ENCODE results near the gene PRDM1.

The PRDM1 gene

DNA sequence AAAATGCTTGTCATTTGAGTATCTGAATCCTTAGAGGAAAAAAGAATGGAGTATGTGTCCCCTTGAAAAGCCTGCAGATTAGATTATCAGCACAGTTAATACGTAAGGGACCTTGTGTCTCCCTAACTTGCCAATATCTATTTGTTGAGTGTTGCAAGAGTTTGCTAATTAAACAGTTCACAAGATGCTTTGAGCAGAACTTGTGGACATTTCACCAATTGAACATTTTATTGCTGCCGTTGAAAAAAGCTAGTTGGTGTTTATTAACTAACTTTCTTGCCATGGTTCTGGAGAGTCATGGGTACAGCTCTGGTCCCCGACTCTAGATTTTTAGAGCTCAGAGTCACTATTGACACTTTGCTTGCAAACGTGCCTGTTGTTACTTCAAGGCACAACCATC lies 30.6 kb upstream of the PRDM1 start:
- FAIRE-seq (no peak), DNase-seq (ENCODE audit: insufficient read length) (no peak)
- no peak for TF ChIP-seq POLR2AphosphoS5 (IDR thresholded peaks at IDR 0.05; ENCODE audit: low read depth, low read length)
- no peak for TF ChIP-seq POLR2A (IDR thresholded peaks at IDR 0.05; ENCODE audit: low read depth, low read length)
- no peak for TF ChIP-seq TAF1 (IDR thresholded peaks at IDR 0.05; ENCODE audit: borderline replicate concordance, low read depth, low read length)

DNA sequence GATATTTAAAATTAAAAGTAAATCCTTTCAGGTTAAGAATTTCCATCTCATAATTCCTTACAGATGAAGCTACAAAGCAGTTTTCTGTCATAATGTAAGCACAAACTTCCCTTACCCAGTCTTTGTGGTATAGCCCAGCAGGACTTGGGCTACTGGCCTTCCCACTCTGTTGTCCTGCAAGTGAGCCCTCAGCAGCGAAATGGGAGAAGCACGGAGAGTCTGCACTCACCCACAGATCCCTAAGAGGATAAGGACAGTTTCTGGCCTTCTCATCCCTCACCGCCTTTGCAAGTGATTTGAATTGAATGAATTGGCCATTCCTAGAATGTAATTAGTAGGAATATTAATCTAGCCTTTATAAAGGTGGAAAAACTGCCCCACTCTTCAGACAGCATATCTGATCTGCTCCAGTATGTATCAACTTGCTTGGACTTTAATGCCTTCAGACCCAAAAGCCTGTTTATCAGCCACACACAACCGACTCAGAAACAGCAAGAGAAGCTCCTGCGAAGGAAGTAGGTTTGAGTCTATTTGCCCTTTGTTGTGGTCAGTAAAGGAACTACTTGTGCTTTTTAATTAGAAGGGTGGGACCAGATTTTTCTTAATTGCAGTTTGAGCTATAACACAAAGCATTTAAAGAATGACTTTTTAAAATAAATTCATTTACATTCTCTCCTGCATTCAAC lies 29.9 kb upstream of the PRDM1 start:
- TF ChIP-seq POLR2A (IDR thresholded peaks at IDR 0.05; ENCODE audit: low read depth, low read length): no peak
- no peak for TF ChIP-seq POLR2AphosphoS5 (IDR thresholded peaks at IDR 0.05; ENCODE audit: low read depth, low read length)
- TF ChIP-seq TAF1 (IDR thresholded peaks at IDR 0.05; ENCODE audit: borderline replicate concordance, low read depth, low read length): no peak
- DNase-seq (ENCODE audit: insufficient read length) (no peak), FAIRE-seq (no peak)

DNA sequence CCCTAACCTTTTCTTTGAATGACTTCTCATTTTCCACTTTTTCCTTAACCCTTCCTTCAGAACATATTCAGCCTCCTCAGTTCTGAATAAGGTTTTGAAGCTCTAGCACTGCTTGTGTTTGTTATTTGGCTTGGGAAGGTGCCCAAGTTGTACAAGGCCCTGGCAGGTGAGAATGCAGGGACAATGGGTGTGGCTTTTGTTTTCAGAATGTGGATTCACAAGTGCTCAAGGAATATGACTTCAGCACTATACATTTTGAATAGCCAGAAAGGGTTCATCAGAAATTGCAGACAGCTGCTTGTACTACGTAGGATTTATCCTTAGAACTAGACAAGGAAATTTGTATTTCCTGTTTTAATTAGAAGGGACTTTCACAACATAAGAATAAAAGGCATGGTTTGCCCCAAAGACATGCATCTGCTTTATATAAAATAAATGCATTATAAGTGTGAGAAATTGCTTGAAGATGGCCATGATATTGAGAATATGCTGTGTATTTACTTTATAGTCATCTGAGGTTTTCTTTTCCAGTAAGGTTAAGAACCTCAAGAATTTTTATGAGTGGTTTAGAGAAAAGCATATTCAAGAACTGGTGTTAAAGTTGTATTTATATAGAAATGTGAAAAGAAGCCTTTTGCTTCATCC lies 29.3 kb upstream of the PRDM1 start:
- TF ChIP-seq POLR2A (IDR thresholded peaks at IDR 0.05; ENCODE audit: low read depth, low read length): no peak
- FAIRE-seq (no peak), DNase-seq (ENCODE audit: insufficient read length) (no peak)

DNA sequence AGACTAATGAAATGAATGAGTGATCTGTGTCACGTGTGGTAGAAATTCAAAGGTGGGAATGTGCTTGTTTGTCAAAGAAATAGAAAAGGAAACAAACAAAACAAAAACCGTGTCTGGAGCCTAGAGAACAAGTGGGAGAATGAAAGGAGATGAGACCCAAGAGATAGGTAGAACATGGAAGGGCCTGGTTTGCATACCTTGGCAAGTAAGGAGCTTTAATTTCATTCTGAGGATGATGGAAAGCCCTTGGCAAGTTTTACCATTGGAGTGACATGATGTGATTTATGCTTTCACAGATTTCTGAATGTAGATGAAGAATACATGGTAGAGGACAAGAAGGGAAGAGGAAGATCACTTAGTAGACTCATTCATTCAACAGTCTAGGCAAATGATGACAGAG lies 26.8 kb upstream of the PRDM1 start:
- TF ChIP-seq TAF1 (IDR thresholded peaks at IDR 0.05; ENCODE audit: borderline replicate concordance, low read depth, low read length) (no peak), POLR2AphosphoS5 (IDR thresholded peaks at IDR 0.05; ENCODE audit: low read depth, low read length) (no peak), POLR2A (IDR thresholded peaks at IDR 0.05; ENCODE audit: low read depth, low read length) (no peak)
- FAIRE-seq: no peak
- no peak for DNase-seq (ENCODE audit: insufficient read length)

DNA sequence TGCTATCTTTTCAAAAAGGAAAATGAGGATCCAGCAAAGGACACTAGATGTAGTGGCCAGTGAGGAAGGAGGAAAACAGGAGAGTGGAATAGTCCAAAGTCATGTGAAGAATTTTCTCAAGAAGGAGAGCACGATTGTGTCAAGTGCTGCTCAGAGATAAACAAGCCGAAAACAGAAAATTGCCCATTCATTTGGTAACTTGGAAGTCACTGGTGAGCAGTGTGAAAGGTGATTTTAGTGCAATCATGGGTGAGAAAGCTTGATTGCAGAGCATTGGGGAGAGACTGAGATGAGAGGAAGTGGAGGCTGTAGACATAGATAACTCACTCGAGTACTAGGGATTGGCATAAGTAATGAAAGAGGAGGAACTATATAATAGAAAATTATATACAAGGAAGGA lies 26.0 kb upstream of the PRDM1 start:
- no peak for TF ChIP-seq TAF1 (IDR thresholded peaks at IDR 0.05; ENCODE audit: borderline replicate concordance, low read depth, low read length)
- no peak for TF ChIP-seq POLR2AphosphoS5 (IDR thresholded peaks at IDR 0.05; ENCODE audit: low read depth, low read length)
- no peak for TF ChIP-seq POLR2A (IDR thresholded peaks at IDR 0.05; ENCODE audit: low read depth, low read length)
- no peak for FAIRE-seq

DNA sequence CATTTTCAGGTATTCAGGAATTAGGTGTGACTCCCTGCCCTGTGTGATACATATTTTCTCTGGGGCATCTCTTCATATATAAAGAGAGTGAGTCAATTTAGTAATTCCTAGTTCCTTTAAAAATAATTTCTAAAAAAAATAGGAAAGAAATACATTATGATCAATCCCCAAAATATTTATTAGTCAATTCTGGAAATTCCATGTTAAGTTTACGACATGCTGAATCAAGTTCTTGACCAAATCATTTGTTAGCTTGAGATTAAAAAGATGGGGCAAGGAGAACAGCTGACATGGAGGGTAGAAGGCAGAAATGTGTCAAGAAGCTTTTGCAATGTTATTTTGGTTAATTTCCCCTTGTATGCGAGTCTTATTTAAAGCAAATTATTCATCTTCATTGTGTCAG lies 22.7 kb upstream of the PRDM1 start:
- TF ChIP-seq TAF1 (IDR thresholded peaks at IDR 0.05; ENCODE audit: borderline replicate concordance, low read depth, low read length) (no peak), POLR2A (IDR thresholded peaks at IDR 0.05; ENCODE audit: low read depth, low read length) (no peak), POLR2AphosphoS5 (IDR thresholded peaks at IDR 0.05; ENCODE audit: low read depth, low read length) (no peak)
- FAIRE-seq: no peak
- no peak for DNase-seq (ENCODE audit: insufficient read length)

More for the DNA sequence above, 26.0 kb upstream of the PRDM1 start:
- no peak for DNase-seq (ENCODE audit: insufficient read length)

DNA sequence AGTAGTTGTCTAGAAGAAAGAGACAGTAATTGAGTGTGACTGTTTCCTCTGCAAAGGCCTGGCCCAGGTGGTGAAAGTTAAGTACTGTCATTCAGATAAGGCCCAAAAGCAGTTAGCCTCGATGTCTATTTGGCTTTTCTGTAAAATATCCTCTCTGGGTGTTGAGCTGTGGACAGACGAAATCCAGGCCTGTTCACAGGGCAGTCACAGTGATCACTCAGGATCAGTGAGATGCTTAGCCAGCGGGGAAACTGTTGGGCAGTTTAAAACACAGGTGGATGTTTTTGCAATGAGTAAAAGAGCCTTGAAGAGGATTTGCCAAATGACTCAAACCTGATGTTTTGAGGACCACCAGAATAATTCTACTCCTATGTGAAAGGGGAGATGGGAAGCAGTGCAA lies 22.0 kb upstream of the PRDM1 start:
- no peak for TF ChIP-seq TAF1 (IDR thresholded peaks at IDR 0.05; ENCODE audit: borderline replicate concordance, low read depth, low read length)
- TF ChIP-seq POLR2AphosphoS5 (IDR thresholded peaks at IDR 0.05; ENCODE audit: low read depth, low read length): no peak
- TF ChIP-seq POLR2A (IDR thresholded peaks at IDR 0.05; ENCODE audit: low read depth, low read length): no peak
- FAIRE-seq (no peak), DNase-seq (ENCODE audit: insufficient read length) (no peak)

DNA sequence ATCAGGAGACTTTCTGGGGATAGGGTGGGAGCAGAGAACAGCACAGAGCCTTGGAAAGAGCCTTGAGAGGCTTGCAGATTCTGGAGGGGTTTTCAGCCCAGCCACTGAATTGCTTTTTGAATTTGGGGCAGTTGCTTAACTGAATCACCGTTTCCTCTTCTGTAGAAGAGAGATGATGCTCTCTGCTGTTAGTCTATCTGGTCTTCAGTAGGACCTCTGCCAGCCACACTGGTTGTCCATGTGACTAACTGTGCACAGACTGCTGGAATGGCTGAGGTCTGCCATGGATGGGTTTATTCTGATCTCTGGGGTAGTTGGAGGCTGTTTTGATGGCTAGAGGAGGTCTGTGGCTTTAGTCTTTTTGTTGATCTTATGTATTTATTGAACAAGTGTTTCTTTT lies 21.4 kb upstream of the PRDM1 start:
- TF ChIP-seq POLR2A (IDR thresholded peaks at IDR 0.05; ENCODE audit: low read depth, low read length) (no peak), TAF1 (IDR thresholded peaks at IDR 0.05; ENCODE audit: borderline replicate concordance, low read depth, low read length) (no peak), POLR2AphosphoS5 (IDR thresholded peaks at IDR 0.05; ENCODE audit: low read depth, low read length) (no peak)
- FAIRE-seq (no peak), DNase-seq (ENCODE audit: insufficient read length) (no peak)

DNA sequence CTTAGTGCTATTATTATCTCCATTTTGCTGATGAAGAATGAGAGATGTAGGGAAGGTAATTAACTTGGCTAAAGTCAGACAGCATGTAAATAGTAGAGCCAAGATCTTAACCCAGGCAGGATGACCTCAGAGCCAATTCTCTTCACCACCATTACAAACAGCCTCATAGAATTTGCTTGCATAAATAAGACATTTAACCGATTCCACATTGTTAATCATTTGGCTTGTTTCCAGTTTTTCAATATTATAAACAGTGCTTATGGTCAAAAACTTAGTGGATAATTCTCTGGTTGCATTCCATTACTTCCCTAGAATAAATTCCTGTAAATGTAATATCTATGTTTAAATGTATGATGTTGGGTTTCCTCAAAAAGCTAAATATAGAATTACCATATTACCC lies 19.1 kb upstream of the PRDM1 start:
- DNase-seq (ENCODE audit: insufficient read length) (no peak), FAIRE-seq (no peak)
- no peak for TF ChIP-seq POLR2AphosphoS5 (IDR thresholded peaks at IDR 0.05; ENCODE audit: low read depth, low read length)
- TF ChIP-seq TAF1 (IDR thresholded peaks at IDR 0.05; ENCODE audit: borderline replicate concordance, low read depth, low read length): no peak
- TF ChIP-seq POLR2A (IDR thresholded peaks at IDR 0.05; ENCODE audit: low read depth, low read length): no peak

DNA sequence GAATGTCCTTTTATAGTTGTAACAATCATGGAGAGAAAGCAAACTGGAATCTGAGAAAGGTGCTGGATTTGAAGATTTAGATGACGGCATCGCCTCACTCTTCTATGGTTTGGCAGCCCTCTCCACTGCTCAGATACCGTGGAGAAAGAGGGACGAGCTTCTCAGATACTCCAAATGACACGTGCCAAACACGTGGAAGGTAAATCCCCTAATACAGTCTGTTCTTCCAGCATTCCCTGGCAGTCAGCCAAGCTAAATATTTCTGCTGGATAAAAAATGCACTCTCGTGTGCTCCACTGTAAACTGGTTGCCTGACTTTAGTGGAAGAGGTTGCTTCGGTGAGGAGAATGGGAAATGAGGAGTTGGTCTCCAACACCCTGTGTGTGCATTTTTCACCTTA lies 16.7 kb upstream of the PRDM1 start:
- FAIRE-seq (no peak), DNase-seq (ENCODE audit: insufficient read length) (no peak)
- TF ChIP-seq POLR2A (IDR thresholded peaks at IDR 0.05; ENCODE audit: low read depth, low read length) (no peak), POLR2AphosphoS5 (IDR thresholded peaks at IDR 0.05; ENCODE audit: low read depth, low read length) (no peak), TAF1 (IDR thresholded peaks at IDR 0.05; ENCODE audit: borderline replicate concordance, low read depth, low read length) (no peak)

DNA sequence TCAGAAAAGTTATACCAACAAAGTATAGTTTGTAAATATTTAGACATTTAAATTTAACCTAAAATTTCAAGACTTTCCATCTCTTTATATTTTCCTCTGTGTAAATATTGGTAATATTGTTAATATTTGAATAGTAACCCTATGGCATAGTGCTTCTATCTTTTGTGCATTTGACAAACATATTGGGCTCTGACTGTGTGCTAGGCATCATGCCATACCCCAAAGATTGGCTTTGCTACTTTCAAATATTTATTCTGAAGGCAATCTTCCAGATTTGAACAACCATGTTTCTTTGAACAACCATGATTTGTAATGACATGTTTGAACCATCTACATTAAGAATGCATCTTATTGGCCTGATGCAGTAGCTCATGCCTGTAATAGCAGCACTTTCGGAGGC lies 15.5 kb upstream of the PRDM1 start:
- no peak for TF ChIP-seq POLR2AphosphoS5 (IDR thresholded peaks at IDR 0.05; ENCODE audit: low read depth, low read length)
- TF ChIP-seq POLR2A (IDR thresholded peaks at IDR 0.05; ENCODE audit: low read depth, low read length): no peak
- TF ChIP-seq TAF1 (IDR thresholded peaks at IDR 0.05; ENCODE audit: borderline replicate concordance, low read depth, low read length): no peak
- DNase-seq (ENCODE audit: insufficient read length) (no peak), FAIRE-seq (no peak)

DNA sequence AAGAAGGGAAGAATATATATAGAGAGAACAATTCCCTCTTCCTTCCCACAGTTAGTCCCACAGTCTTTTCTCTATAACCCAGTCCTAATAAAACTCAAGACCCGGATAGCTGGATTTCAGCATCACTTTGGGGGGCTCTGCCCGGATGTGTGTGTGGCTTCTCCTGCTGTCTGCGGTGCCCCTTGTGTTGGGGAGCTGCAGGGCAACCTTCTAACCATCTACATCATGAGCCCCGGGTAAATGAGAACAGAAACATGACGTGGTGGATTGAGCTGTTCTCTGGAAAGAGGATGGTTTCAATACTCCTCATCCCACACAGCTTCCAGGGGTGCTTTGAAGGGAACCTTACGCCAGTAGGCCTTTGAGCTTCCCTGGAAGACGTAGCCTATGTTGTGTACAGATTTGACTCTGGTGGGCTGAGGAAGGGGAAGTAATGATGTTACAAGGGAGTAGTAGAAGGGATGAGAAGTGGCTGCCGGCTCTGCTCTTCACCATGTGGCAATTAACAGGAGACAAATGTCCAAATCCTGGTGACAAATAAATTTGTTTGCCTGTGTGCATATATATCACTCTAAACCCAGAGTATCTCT lies 13.5 kb upstream of the PRDM1 start:
- no peak for DNase-seq (ENCODE audit: insufficient read length)
- FAIRE-seq: no peak
- TF ChIP-seq POLR2A (IDR thresholded peaks at IDR 0.05; ENCODE audit: low read depth, low read length): no peak
- TF ChIP-seq TAF1 (IDR thresholded peaks at IDR 0.05; ENCODE audit: borderline replicate concordance, low read depth, low read length): no peak
- TF ChIP-seq POLR2AphosphoS5 (IDR thresholded peaks at IDR 0.05; ENCODE audit: low read depth, low read length): no peak

Data from GM12892 (cell line).